ENCODE data around the gene NFATC4.

GRCh38 chr14:24417832-24418491, 50.0 kb downstream of the NFATC4 start:
- no peak for TF ChIP-seq CTCF (IDR thresholded peaks at IDR 0.05; ENCODE audit: borderline replicate concordance, extremely low read depth, low read length, poor library complexity, severe bottlenecking)
- TF ChIP-seq EZH2 (IDR thresholded peaks at IDR 0.05; ENCODE audit: borderline replicate concordance, low read depth, low read length, severe bottlenecking): no peak

All from DND-41 (cell line).